ENCODE data around the gene PCNX2.

The PCNX2 gene

DNA sequence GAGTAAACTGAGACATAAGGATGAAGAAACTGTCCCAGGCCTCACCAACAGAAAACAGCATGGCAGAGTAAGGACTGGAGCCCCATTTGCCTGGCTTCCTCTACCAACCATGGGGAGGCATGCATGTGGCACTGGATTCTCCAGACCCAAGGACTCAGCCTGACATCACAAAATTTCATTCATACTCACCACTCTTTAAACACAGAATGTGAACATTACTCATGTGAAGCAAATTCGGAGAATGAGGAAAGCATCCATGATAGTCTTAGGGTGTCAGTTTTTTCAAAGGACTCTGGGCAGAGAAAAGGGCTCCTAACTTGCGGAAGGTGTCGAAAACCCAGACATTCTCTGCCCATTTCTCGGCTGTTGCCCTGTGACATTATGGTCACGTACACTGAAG, 83.9 kb downstream of the PCNX2 start:
- TF ChIP-seq TAF1 (IDR thresholded peaks at IDR 0.05; ENCODE audit: borderline replicate concordance, insufficient read depth, low read length) = no peak

DNA sequence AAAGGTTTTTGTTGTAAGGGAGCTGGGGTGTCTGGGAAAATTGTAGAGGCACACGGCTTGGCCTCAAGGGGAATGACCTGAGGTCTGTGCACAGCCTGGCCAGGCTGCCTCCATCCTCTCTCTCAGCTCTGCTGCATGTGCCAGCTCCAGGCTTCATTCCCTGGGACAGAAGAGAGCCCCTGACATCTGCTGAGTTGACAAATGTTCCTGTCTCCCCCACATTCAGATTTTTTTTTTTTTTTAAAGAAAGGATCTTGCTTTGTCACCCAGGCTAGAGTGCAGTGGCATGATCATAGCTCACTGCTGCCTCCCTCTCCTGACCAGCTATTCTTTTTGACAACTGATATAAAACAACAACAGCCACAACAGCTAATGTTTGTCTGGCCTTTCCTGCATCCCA, 84.4 kb downstream of the PCNX2 start:
- TF ChIP-seq, protein P1, sequence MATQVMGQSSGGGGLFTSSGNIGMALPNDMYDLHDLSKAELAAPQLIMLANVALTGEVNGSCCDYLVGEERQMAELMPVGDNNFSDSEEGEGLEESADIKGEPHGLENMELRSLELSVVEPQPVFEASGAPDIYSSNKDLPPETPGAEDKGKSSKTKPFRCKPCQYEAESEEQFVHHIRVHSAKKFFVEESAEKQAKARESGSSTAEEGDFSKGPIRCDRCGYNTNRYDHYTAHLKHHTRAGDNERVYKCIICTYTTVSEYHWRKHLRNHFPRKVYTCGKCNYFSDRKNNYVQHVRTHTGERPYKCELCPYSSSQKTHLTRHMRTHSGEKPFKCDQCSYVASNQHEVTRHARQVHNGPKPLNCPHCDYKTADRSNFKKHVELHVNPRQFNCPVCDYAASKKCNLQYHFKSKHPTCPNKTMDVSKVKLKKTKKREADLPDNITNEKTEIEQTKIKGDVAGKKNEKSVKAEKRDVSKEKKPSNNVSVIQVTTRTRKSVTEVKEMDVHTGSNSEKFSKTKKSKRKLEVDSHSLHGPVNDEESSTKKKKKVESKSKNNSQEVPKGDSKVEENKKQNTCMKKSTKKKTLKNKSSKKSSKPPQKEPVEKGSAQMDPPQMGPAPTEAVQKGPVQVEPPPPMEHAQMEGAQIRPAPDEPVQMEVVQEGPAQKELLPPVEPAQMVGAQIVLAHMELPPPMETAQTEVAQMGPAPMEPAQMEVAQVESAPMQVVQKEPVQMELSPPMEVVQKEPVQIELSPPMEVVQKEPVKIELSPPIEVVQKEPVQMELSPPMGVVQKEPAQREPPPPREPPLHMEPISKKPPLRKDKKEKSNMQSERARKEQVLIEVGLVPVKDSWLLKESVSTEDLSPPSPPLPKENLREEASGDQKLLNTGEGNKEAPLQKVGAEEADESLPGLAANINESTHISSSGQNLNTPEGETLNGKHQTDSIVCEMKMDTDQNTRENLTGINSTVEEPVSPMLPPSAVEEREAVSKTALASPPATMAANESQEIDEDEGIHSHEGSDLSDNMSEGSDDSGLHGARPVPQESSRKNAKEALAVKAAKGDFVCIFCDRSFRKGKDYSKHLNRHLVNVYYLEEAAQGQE (IDR thresholded peaks at IDR 0.05; ENCODE audit: insufficient read depth in 1 of 2, low read depth in 2 of 2, low read length in 2 of 2) = no peak
- TF ChIP-seq SIN3A (IDR thresholded peaks at IDR 0.05; ENCODE audit: borderline replicate concordance, insufficient read depth, low read length) (no peak), FOXP2 (optimal IDR thresholded peaks at IDR 0.05; ENCODE audit: borderline replicate concordance, extremely low read depth, extremely low read length, insufficient read depth) (no peak), POLR2AphosphoS5 (IDR thresholded peaks at IDR 0.05; ENCODE audit: low read depth, low read length) (no peak), TAF1 (IDR thresholded peaks at IDR 0.05; ENCODE audit: borderline replicate concordance, insufficient read depth, low read length) (no peak)

DNA sequence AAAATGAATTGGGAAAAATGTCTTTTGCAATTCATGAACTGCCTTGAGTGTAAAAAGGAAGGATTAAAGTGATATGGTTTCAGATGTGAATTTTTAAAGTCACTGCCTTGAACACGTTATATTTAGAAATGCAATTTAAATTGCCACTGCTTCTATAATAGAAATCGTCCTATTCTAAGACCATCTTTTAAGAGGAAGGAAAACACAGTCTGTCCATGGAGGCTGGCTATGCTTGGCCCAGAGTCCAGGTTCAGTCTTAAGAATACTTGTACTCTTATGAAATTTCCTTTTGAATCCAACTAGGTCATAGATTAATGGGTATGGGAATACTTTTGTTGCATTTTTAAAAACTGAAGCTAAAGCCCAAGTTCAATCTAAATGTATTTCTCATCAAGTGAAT, 86.0 kb downstream of the PCNX2 start:
- TF ChIP-seq, protein P1 (IDR thresholded peaks at IDR 0.05; ENCODE audit: insufficient read depth in 1 of 2, low read depth in 2 of 2, low read length in 2 of 2) = no peak
- no peak for TF ChIP-seq POLR2AphosphoS5 (IDR thresholded peaks at IDR 0.05; ENCODE audit: low read depth, low read length)
- TF ChIP-seq TAF1 (IDR thresholded peaks at IDR 0.05; ENCODE audit: borderline replicate concordance, insufficient read depth, low read length) = no peak
- no peak for TF ChIP-seq SIN3A (IDR thresholded peaks at IDR 0.05; ENCODE audit: borderline replicate concordance, insufficient read depth, low read length)
- no peak for TF ChIP-seq FOXP2 (optimal IDR thresholded peaks at IDR 0.05; ENCODE audit: borderline replicate concordance, extremely low read depth, extremely low read length, insufficient read depth)

DNA sequence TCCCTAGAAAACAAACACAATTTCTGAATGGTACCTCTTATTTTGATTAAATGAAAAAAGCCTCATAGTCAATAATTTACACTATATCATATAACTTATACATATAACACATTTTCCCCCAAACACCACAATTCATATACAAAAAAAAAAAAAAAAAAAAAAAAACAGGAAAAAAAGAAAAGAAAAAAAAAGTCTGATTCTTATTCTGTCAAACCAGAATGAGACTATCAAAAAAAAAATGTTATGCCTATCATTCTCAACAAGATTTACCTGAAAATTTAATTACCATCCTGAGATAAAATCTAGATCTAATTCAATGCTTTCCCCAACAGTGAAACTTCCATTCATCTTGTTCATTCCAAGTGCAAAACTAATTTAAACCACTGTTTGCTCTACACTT, 86.8 kb downstream of the PCNX2 start:
- TF ChIP-seq FOXP2 (optimal IDR thresholded peaks at IDR 0.05; ENCODE audit: borderline replicate concordance, extremely low read depth, extremely low read length, insufficient read depth) = no peak

DNA sequence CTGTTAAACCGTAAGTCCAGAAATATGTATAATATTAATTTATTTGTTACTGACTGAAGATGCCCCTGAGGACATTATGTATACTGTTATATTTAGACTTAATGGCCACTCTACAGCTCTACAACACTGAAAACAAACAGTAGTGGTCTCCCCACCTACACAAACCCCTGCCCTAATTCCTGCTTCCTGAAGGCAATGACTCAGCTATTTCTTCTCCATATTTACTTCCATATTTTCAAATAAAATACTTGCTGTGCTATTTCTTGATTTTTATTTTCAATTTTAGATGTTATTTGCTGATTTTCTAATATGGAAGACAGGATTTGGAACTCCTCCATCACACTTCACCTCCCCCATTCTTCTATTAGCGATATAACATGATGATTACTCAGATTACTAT, 97.6 kb downstream of the PCNX2 start:
- TF ChIP-seq FOXP2 (optimal IDR thresholded peaks at IDR 0.05; ENCODE audit: borderline replicate concordance, extremely low read depth, extremely low read length, insufficient read depth) = no peak
- no peak for TF ChIP-seq TAF1 (IDR thresholded peaks at IDR 0.05; ENCODE audit: borderline replicate concordance, insufficient read depth, low read length)
- TF ChIP-seq, protein P1 (IDR thresholded peaks at IDR 0.05; ENCODE audit: insufficient read depth in 1 of 2, low read depth in 2 of 2, low read length in 2 of 2) = no peak

DNA sequence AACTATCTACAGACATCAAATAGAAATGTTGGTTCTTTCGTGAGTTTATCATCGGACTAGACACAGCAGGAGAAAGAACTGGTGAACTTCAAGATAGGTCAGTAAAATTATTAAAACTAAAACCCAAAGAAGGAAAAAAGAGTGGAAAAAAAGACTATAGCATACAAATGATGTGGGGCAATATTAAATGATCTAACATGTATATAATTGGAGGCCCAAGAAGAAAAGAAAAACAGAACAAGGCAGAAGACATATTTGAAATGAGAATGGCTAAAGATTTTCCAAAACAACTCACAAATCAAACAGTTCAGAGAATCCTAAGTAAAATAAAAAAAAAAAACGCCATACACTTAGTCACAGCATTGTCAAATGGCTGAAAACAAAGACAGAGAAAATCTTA, 101.8 kb downstream of the PCNX2 start:
- TF ChIP-seq FOXP2 (optimal IDR thresholded peaks at IDR 0.05; ENCODE audit: borderline replicate concordance, extremely low read depth, extremely low read length, insufficient read depth) (no peak), SIN3A (IDR thresholded peaks at IDR 0.05; ENCODE audit: borderline replicate concordance, insufficient read depth, low read length) (no peak), TAF1 (IDR thresholded peaks at IDR 0.05; ENCODE audit: borderline replicate concordance, insufficient read depth, low read length) (no peak), POLR2AphosphoS5 (IDR thresholded peaks at IDR 0.05; ENCODE audit: low read depth, low read length) (no peak)
- TF ChIP-seq, protein P1 (IDR thresholded peaks at IDR 0.05; ENCODE audit: insufficient read depth in 1 of 2, low read depth in 2 of 2, low read length in 2 of 2) = no peak

Data from PFSK-1 (cell line).